ENCODE results near the gene ADPRM. TPM values are rescaled to one million over a fixed set of nuclear protein-coding genes. Genes with fewer than 3 reads are reported as not detected.

ADPRM gene
- total RNA-seq, 6 experiments from 2014 or later, result 3.6 to 9.6 (median 4.5) TPM

- WGBS (ENCODE audit: insufficient coverage, low coverage, low lambda C conversion rate, missing lambda C conversion rate), result 58% methylated on average over 2 of the region's 2 CpGs
- no peaks in the 10 kb centered on the region for H3K27me3 ChIP-seq
- intact Hi-C loops (cut with DNase I), result no loop called here
- peak overlapping the region; percentile 77 to 80 (median 80) for H3K27ac ChIP-seq
- no peaks in the 10 kb centered on the region for H3K36me3 ChIP-seq
- ATAC-seq (peak; percentile 50 to 70 (median 58)), DNase-seq (peak in 1 of 3 donors; percentile 52)
- H3K9me3 ChIP-seq, result no peaks in the 10 kb centered on the region
- H3K4me3 ChIP-seq, result no peak overlapping the region
- peaks cover 0 to 38% (median 20%) of the 10 kb centered on the region in 4 donors for H3K4me1 ChIP-seq
- TF ChIP-seq POLR2A (IDR thresholded peaks at IDR 0.05), result no peak
- TF ChIP-seq, protein P1, sequence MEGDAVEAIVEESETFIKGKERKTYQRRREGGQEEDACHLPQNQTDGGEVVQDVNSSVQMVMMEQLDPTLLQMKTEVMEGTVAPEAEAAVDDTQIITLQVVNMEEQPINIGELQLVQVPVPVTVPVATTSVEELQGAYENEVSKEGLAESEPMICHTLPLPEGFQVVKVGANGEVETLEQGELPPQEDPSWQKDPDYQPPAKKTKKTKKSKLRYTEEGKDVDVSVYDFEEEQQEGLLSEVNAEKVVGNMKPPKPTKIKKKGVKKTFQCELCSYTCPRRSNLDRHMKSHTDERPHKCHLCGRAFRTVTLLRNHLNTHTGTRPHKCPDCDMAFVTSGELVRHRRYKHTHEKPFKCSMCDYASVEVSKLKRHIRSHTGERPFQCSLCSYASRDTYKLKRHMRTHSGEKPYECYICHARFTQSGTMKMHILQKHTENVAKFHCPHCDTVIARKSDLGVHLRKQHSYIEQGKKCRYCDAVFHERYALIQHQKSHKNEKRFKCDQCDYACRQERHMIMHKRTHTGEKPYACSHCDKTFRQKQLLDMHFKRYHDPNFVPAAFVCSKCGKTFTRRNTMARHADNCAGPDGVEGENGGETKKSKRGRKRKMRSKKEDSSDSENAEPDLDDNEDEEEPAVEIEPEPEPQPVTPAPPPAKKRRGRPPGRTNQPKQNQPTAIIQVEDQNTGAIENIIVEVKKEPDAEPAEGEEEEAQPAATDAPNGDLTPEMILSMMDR (IDR thresholded peaks at IDR 0.05), result no peak
Observed at GRCh38 chr17:10756619-10757018, 59.2 kb downstream of the ADPRM start.

- Histone ChIP-seq H3K9me3 (no peaks in the 10 kb centered on the region), H3K27ac (peak overlapping the region; percentile 77 to 80 (median 80)), H3K4me1 (peaks cover 0 to 38% (median 20%) of the 10 kb centered on the region in 4 donors), H3K36me3 (no peaks in the 10 kb centered on the region), H3K4me3 (no peak overlapping the region), H3K27me3 (no peaks in the 10 kb centered on the region)
- ATAC-seq, result peak; percentile 89 to 93 (median 90)
- no peak for TF ChIP-seq POLR2A (IDR thresholded peaks at IDR 0.05)
- TF ChIP-seq, protein P1 (IDR thresholded peaks at IDR 0.05), result no peak
- DNase-seq, result peak; percentile 85 to 88 (median 86)
- intact Hi-C loops (cut with DNase I), result no loop called here
- whole genome bisulfite sequencing (ENCODE audit: insufficient coverage, low coverage, low lambda C conversion rate, missing lambda C conversion rate), result 18% methylated on average over 6 of the region's 6 CpGs
Observed at GRCh38 chr17:10757067-10757466, 59.7 kb downstream of the ADPRM start.

DNA sequence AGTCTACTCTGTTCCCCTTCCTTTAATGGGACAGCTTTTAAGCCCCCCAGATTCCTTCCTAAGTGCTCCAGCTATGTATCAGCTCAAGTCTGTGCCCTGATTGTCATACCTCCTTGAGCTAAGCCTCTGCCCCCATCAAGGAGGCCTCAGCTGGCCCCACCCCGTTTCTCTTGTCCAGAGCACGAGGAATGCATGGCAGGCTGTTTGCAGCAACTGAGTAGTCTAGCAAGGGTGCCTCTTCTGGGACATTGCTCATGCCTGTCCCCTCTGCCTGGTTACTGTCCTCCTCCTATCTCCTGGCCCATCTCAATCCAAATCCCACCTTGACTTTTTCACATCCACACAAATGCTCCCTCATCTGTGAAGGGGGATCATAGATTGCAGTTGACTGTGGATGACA lies 60.3 kb downstream of the ADPRM start:
- Histone ChIP-seq H3K27ac (peak overlapping the region; percentile 77 to 80 (median 80)), H3K9me3 (no peaks in the 10 kb centered on the region), H3K36me3 (no peaks in the 10 kb centered on the region), H3K4me1 (peaks cover 0 to 38% (median 20%) of the 10 kb centered on the region in 4 donors), H3K27me3 (no peaks in the 10 kb centered on the region), H3K4me3 (no peak overlapping the region)
- ATAC-seq, result peak; percentile 2 to 10 (median 7)
- no peak for TF ChIP-seq POLR2A (IDR thresholded peaks at IDR 0.05)
- TF ChIP-seq, protein P1 (IDR thresholded peaks at IDR 0.05), result no peak
- no peak for DNase-seq
- intact Hi-C loops (cut with DNase I), result no loop called here
- 28% methylated on average over 2 of the region's 2 CpGs for WGBS (ENCODE audit: insufficient coverage, low coverage, low lambda C conversion rate, missing lambda C conversion rate)

DNA sequence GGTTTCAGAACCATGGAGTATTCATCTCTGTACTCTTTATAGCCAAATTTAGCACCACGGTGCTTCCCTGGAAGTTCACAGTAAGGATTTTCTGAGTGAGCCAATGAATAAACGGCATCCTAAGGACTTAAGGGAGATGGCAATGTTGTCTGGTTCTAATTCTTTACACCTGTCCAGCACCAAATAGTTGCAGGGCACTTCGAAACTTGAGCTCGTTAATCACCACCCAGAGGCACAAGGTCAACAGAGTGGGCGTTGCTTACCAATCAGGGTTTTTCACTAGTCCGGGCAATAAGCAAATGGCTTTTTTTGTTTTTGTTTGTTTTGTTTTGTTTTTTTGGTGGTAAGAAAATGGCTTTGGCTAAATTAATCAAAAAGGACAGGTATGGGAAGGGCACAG lies 60.7 kb downstream of the ADPRM start:
- Histone ChIP-seq H3K36me3 (no peaks in the 10 kb centered on the region), H3K9me3 (no peaks in the 10 kb centered on the region), H3K4me3 (no peak overlapping the region), H3K27me3 (no peaks in the 10 kb centered on the region), H3K4me1 (peaks cover 0 to 38% (median 20%) of the 10 kb centered on the region in 4 donors), H3K27ac (peak overlapping the region; percentile 77 to 80 (median 80))
- 36% methylated on average over 6 of the region's 6 CpGs for WGBS (ENCODE audit: insufficient coverage, low coverage, low lambda C conversion rate, missing lambda C conversion rate)
- ATAC-seq (peak; percentile 57 to 62 (median 58)), DNase-seq (peak in 2 of 3 donors; percentile 37 to 54)
- intact Hi-C loops (cut with DNase I), result no loop called here
- TF ChIP-seq, protein P1 (IDR thresholded peaks at IDR 0.05), result no peak
- no peak for TF ChIP-seq POLR2A (IDR thresholded peaks at IDR 0.05)

Other genes with a start within 250 kb of the ADPRM start
- under 1 TPM in 1 of 6 experiments, not detected in 5; 0.07 TPM for gene MYH4, start 228.0 kb upstream of the ADPRM start, total RNA-seq
- gene MYH1, start 179.1 kb upstream of the ADPRM start, total RNA-seq, result 1 to 10 TPM in 1 of 6 experiments, under 1 TPM in 2, not detected in 3; 0.23 to 2.3 (median 0.31) TPM
- gene MYH2, start 147.9 kb upstream of the ADPRM start, total RNA-seq, result under 1 TPM in 4 of 6 experiments, not detected in 2; 0.18 to 0.81 (median 0.34) TPM
- 1 to 10 TPM in 4 of 6 experiments, under 1 TPM in 2; 0.68 to 2.6 (median 1.2) TPM for gene MYH3, start 40.3 kb upstream of the ADPRM start, total RNA-seq
- 10 to 100 TPM; 19.0 to 29.7 (median 23.8) TPM for gene SCO1, start 61 bp upstream of the ADPRM start, total RNA-seq
- gene TMEM220, start 32.4 kb downstream of the ADPRM start, total RNA-seq, result 10 to 100 TPM; 26.6 to 61.0 (median 43.2) TPM
- gene TMEM238L, start 106.5 kb downstream of the ADPRM start, total RNA-seq, result not detected
- not detected for gene PIRT, start 140.5 kb downstream of the ADPRM start, total RNA-seq

Measured in right lobe of liver (tissue), 6 donors.